Limb (tissue), 2 donors: ENCODE measurements around the gene RRP1.

ENCODE experiments used
- DNase-seq, 2 donors: peaks; one replicate each; pipeline ENCODE4 v3.0.0-alpha.2; 2016; ENCODE audit errors: extremely low spot score in 2 of 2

The RRP1 gene, protein sequence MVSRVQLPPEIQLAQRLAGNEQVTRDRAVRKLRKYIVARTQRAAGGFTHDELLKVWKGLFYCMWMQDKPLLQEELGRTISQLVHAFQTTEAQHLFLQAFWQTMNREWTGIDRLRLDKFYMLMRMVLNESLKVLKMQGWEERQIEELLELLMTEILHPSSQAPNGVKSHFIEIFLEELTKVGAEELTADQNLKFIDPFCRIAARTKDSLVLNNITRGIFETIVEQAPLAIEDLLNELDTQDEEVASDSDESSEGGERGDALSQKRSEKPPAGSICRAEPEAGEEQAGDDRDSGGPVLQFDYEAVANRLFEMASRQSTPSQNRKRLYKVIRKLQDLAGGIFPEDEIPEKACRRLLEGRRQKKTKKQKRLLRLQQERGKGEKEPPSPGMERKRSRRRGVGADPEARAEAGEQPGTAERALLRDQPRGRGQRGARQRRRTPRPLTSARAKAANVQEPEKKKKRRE

DNA sequence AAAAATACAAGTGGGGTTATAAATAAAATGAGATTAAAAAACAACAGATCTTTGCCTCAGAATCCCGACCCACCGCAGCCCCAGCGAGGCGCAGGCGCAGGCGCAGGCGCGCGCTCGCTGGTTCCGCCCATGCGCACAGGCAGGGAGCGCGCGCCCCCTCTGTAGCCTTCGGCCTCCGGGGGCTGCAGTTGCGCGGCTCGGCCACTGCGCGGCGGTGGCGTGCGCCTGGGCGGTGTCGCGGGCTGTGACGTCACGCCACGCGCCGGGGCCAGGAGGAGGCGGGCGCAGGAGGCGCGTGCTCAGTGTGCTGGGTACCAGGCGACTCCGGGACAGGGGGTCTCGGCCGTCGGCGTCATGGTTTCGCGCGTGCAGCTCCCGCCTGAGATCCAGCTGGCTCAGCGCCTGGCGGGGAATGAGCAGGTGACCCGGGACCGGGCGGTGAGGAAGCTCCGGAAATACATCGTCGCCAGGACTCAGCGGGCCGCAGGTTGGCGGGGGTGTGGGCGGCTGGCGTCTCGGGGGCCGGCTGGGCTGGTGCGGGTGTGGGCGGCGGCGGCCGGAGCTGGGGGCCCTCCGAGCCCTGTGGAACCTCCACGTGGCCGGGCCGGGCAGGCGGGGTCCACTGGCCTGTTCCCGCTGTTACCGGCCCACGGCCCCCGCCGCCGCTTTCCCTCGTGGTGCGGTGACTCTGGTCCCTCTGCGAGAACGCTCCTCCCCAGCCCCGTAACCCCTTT, at the start of gene RRP1:
Gene RRP1, plus strand, starts transcription at position 302 of the 734 bp plus-strand sequence. Its CDS starts 53 bp downstream, at position 355.
- DNase-seq, result peak; percentile 94 to 97

DNA sequence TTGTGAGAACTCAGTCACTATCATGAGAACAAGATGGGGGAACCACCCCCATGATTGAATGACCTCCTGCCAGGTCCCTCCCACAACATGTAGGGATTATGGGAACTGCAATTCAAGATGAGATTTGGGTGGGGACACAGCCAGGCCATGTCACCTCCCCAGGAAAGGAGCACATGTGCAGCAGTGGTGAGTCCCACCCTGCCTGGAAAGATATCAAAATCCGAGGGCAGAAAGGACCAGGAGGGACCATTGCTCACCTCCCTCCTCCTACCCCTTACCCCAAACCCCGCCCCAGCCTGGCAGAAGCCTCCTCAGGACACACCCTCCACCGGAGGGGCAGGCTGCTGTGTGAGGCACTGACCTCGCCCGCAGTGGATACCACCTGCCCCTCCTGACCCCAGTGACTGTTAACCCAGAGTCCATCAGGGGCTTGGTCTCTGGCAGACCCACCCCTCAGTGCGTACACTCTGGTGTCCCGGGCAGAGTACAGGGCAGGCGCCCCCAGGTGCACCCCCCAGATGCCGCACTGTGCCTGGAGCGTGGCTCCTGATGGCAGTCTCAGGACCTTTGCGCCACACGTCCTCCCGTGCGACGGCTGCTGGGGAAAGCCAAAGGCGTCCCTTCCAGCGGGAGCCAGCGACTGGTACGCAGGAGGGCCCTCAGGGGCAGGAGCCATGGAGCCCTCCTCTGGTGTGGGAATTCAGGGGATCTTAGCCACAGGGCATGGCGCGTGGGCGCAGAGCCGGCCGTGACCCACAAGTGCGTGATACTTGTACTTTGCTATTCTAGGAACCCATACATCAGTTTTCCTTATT, 49.5 kb upstream of the RRP1 start:
- DNase-seq, result no peak

DNA sequence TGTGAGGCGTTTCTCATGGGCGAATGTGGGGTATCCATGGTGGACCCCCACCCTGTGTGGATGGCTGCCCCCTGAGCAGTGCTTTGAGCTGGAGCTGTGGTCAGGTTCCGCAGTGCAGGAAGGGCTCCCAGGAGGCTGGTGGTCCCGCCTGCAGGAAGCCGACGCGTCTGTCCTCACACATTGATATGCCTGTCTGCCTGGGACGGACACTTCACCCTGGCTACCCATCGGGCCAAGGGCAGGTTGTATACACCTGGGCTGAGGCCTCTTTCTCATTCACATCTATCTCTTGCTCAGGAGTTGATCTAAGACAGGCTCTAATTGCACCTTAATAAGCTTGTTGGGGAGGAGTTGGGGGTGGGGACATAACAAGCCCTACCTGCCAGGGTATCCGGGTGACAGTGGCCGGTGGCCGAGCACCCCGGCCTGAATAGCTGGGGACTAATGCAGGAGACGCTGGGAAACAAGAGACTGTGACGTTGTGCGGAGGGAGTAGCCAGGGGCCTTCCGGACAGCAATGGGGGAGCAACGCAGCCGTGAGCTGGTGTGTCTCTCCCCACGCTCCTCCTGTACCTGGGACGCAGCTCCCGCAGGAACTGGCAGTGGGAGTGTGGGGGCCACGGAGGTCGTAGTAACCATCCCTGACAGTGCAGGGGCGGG, 48.8 kb upstream of the RRP1 start:
- peak in 1 of 2 donors; percentile 76 for DNase-seq

DNA sequence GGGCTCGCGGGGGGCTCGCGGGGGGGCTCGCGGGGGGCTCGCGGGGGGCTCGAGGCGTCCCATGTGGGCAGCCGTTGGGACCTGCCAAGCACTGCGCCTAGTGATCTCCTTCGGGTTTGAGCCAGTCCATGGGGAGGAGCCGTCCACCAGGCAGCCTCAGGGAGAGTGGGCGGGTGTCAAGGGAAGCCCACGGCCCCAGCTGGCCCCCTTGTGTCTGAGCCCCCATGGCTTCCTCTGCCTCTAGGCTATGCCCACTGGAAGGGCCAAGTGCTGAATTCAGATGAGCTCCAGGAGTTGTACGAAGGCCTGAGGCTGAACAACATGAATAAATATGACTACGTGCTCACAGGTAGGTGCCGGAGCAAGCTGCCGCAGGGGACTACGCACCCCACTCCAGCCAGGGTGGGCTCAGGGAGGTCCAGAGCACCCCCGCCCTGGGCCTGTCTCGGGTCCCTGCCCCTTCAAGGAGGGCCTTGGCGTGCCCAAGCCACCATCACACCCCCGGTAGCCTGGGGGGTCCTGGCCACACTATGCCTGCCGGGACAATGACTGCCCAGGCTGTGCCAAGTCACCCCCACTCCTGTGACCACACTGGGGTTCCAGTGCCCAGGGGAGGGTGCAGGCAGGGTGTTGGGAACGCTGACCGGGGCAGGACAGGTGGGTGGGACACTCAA, 47.8 kb upstream of the RRP1 start:
- DNase-seq, result peak in 1 of 2 donors; percentile 58

DNA sequence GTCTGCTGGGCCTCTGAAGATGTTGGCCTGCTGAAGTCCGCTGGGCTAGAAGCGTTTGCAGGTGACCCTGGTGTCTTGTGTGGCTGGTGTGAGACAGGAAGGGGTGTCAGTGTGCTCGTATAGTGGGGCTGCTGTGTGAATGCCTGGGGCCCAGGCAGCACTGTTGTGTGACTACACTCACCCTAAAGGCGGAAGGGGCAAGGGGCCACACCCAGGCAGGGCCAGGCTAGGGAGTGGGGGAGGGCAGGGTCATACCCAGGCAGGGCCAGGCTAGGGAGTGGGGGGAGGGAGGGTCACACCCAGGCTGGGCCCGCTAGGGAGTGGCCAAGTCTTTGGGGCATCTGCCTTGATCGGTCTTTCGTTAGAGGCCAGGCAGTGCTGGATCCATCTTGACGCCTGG, 45.4 kb upstream of the RRP1 start:
- DNase-seq, result no peak

DNA sequence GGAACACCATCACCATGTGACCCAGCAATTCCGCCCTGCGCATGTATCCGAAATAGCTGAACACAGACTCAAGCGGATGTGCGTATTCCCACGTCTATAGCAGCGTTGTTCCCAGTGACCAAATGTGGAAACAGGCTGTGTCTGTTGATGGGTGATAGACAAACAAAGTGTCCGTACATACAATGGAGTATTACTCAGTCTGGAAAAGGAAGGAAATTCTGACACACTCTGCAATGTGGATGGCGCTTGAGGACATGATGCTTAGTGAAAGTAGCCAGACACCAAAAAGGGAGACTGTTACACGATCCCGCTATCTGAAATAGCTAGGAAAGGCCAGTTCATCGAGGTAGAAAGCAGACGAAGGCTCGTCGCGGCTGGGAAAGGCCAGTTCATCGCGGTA, 44.7 kb upstream of the RRP1 start:
- DNase-seq, result no peak

DNA sequence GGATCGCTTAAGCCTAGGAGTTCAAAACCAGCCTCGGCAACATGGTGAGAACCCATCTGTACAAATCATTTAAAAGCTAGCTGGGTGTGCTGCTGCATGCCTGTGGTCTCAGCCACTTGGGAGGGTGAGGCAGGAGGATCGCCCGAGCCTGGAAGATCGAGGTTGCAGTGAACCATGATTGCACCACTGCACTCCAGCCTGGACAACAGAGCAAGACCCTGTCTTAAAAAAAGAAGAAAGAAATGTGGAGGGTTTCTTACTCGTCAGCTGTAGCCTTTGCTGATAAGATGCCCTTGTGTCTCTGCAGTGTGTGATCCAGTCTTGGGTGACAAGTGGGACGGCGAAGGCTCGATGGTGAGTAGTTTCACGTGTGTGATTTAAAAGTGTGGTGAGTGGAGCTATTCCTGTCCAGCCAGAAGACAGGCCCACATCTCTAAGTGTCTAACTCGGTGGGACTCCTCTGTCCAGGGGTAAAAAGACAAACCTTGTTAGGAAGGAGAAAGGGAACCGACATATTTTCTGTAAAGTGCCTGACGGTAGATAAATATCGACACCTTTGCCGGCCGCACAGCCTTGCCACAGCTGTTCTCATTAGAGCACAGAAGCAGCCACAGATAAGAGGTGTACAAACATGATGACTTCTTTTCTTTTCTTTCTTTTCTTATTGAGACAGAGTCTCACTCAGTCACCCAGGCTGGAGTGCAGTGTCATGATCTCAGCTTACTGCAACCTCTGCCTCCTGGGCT, 43.4 kb upstream of the RRP1 start:
- no peak for DNase-seq

DNA sequence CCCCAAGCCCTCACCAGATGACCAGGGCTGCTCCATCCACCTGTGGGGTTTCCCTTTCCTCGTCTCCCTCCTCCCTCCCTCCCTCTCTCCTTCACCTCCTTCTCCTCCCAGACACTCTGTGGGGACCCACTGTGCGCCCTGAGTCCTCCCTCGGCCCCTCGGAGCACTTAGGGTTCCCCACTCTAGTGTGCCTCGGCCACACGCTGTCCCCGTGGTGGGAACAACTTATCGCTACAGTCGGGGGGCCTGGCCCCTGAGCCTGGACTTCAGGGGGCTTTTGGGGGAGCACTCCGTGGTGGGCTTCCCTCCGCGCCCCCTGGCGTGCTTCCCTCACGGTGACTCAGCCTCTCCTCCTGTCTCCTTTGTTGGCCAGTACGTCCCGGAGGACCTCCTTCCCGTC, 40.8 kb upstream of the RRP1 start:
- no peak for DNase-seq

DNA sequence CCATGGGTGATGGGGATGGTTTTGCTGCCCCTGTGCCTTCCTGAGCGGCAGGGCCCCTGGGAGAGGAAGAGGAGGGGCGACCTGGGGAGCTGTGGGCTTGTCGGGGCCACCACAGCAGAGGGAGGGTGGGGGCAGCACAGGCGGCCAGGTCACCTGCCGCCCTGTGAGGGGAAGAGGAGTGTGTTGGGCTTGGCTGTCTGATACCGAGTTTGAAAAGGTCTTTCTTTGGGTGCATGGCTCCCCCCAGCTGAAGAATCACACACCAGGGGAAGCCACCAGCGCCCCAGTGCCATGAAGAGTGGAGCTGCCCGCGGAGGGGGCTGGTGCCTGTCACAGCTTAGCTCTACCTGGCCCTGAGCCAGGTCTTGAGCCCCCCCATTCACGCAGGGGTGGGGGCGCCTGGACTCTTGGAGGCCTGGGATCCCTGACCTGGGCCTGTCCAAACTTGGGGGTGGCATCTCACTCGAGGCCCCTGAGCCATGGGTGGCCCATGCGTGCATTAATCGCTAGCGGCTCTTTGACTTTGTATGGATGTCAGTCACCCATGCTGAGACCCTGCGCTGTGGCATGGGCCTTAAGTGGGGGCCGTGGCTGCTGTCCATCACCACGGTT, 39.6 kb upstream of the RRP1 start:
- no peak for DNase-seq

DNA sequence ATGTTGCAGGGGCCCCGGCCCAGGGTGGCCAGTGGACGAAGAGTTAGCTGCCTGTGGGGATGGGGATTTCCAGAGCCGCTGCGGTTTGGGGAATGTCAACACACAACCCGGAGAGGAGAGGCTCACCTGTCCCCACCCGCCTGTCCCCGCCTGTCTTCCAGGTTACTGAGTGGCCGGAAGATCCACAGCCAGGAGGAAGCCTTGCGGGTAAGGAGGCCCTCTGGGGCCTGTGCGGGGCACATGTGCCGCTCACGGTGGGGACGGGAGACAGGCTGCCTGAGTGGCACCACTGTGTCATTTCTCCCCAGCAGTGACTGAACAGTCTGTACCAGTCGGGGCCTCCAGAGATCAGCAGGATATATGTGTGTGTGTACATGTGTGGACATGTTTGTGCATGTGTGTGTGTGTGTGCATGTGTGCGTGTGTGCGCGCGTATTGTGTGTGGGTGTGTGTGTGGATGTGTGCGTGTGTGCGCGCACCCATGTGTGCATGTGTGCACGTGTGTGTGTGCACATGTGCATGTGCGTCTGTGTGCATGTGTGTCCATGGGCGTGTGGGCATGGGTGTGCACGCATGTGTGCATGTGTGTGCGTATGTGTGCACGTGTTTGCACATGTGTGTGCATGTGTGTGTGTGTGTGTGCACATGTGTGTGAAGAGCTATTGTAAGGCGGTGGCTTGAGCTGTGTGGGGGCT, 38.9 kb upstream of the RRP1 start:
- no peak for DNase-seq

DNA sequence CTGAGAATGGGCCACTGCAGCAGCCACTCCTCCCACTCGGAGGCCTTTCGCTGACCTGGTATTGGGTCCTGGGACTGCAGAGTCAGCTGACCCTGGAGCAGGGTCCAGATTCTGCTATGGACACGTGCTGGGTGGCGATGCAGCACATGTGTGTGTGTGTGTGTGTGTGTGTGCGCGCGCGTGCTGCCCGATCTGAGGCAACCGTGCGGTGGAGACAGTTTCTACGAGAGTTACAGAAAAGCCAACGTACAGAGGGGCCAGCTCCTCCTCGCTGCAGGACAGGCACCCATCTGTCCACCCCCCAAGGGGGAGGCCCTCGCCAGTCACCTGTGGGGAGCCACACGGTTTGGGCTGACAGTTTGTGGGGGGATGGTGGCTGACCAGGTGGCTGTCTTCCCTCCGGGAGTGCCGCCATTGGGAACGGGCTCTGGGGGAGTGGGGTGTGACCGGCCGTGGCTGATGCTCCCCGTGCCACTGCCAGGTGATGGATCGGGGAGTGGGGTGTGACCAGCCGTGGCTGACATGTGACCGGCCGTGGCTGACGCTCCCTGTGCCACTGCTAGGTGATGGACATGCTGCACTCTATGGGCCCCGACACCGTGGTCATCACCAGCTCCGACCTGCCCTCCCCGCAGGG, 37.3 kb upstream of the RRP1 start:
- DNase-seq, result no peak

DNA sequence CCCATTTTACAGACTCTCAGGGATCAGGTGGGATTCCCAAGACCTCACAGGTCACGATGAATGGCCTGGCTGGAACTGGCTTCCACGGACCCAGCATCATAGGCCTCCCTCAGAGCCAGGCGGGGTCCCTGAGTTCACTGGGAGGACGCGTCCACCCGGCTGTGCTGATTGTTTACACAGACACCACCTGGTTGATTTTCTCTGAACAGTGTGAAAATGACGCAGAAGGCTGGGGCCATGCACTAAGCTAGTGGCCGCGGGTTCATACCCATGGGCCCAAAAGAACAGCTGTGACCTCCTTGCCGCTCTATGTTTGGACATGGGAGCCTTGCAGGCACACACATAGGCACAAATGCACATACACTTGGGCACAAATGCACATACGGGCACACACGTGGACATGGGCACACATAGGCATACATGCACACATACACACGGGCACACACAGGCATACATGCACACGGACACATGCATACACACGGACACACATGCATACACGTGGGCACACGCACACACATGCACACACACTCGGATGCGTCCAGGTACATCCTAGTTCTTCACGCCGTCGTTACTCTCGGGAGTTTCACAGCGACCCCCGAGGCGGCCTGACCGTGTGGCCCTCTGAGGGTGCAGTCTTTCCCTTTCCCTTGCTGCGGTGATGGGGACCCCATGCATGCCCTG, 36.5 kb upstream of the RRP1 start:
- DNase-seq, result no peak

DNA sequence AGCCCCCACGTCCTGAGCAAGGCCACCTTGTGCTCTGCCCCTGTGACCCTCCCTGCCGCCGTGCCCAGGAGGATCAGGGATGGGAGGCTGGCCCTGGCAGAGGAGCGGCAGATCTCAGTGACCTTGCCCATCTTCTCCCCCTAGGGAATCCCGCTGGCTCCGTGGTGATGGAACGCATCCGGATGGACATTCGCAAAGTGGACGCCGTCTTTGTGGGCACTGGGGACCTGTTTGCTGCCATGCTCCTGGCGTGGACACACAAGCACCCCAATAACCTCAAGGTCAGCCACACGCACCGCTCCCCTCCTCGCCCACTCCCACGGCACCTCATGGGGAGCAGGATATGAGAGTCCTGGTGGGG, 36.0 kb upstream of the RRP1 start:
- no peak for DNase-seq

DNA sequence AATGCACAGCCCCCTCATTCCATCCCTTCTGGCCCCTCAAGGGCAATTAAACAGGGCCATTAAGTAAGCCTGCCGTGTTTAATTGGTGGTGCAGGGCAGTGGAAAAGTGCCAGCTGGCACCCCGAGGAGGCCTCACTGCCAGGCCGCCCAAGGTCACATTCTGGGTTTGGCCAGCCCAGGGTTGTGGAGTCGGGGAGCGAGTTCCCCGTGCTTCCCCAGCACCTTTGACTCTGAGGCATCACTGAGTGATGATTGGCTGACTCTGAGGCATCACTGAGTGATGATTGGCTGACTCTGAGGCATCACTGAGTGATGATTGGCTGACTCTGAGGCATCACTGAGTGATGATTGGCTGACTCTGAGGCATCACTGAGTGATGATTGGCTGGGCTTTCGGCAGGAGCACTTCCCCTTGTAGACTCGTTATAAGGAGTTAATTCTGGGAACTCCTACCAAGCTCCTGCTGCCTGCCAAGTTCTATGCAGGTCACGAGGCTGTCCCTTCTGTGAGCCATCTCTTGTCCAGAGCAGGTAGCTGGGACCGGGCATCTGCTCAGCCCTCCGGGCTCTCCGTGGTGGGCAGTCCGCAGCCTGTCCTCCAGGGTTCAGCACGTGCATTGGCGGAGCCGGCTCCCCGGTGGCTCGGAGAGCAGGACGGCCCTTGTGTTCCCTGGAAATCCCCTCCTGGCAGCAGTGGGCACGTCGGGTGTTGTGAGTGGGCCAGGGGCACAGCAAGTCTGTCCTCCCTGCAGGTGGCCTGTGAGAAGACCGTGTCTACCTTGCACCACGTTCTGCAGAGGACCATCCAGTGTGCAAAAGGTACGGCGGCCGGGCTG, 34.2 kb upstream of the RRP1 start:
- DNase-seq, result no peak

DNA sequence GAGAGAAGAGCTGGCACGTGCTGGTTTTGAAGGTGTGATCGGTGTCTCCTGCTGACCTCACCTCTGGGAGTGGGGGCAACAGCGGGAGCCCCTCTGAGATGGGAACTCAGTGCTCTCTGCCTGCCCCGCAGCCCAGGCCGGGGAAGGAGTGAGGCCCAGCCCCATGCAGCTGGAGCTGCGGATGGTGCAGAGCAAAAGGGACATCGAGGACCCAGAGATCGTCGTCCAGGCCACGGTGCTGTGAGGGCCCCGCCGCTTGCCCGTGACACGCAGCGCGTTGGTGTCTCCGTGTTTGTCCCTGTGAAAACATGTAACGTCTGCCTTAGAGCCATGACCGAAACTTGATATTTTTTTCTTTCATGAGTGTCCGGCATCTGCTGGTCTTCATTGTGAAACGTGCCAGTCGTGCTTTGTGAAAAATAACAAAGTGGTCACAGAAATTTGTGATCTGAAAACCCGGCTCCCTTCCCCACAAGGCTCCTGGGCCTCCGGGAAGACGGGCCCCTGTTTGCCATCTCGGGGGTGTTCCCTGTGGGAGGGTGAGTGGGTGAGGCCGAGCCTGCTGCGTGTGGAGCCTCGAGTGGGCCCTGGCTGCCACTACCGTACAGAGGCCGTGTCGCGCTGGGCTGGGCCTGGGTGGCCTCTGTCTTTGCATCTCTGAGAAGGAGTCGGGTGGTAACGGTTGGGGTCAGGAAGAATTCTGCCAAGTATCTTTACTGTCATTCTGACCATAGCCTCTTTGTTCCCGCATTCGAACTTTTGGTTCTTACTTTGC, 33.4 kb upstream of the RRP1 start:
- no peak for DNase-seq

DNA sequence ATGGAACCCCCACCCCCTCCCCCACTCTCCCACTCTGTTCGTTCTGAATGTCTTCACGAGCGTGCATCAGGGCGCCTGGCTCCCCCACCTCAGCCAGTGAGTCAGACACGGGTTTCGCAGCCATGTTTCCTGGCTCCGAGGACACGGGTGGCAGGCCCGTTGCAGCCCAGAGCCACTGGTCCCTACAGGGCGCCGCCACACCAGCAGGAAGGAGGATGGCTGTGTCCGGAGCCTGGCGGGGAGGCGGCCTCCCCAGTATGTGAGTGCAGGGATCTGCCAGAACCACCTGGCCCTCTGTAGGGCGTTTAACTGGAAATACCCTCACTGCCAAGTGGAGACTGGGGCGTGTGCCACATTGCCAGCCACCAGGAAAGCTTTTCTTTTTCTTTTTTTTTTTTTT, 31.8 kb upstream of the RRP1 start:
- no peak for DNase-seq
